GM21526 (cell line): Measurements from ENCODE around the gene WFIKKN1.

Source experiments
- ATAC-seq: cut with Tn5 transposase; IDR thresholded peaks from one replicate; pipeline ENCODE4 v1.9.1; 2021; ENCODE audit warnings: moderate library complexity; ENCODE audit not compliant: unreplicated experiment, low FRiP score

WFIKKN1 gene, protein sequence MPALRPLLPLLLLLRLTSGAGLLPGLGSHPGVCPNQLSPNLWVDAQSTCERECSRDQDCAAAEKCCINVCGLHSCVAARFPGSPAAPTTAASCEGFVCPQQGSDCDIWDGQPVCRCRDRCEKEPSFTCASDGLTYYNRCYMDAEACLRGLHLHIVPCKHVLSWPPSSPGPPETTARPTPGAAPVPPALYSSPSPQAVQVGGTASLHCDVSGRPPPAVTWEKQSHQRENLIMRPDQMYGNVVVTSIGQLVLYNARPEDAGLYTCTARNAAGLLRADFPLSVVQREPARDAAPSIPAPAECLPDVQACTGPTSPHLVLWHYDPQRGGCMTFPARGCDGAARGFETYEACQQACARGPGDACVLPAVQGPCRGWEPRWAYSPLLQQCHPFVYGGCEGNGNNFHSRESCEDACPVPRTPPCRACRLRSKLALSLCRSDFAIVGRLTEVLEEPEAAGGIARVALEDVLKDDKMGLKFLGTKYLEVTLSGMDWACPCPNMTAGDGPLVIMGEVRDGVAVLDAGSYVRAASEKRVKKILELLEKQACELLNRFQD

DNA sequence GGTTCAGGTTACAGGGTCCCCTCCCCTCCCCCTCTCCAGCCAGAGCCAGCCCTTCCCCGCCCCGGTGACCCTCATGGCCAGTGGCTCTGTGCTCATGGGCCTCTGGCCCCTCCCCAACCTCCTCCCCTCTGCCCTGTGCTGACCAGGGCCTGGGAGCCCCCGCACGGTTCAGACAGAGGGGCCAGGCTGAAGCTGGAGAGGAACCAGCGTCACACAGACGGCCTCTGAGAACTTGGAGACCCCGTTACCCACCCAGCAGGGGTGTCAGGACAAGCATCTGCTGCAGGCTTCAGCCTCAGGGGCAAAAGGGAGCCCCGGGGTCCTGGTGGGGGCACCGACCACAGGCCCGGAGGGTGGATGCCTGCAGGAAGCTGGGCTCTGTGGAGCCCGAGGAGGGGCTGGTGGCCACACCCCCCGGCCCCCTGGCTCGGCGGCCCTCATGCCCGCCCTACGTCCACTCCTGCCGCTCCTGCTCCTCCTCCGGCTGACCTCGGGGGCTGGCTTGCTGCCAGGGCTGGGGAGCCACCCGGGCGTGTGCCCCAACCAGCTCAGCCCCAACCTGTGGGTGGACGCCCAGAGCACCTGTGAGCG lies at the start of gene WFIKKN1:
Gene WFIKKN1, plus strand, starts transcription at position 171 of the 591 bp plus-strand sequence. Its CDS starts 269 bp downstream, at position 440.
- ATAC-seq: no peak

DNA sequence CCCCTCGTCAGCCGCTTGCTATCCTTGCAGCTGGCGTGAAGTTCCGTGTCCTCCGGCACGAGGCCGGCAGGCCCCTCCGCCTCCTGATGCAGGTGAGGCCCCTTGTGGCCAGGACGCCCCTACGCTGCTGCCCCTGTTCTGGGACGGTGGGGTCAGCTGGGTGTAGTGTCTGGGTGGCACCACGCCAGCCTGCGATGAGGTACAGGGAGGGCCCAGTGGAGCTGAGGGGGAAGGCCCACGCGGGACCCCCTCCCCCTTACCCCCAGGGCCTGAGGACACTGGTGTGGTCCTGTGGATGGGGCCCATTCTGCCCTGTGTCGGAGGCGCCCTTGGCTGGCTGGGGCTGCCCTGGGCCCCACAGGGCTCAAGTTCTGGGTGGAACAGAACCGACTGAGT lies 48.6 kb upstream of the WFIKKN1 start:
- no peak for ATAC-seq

DNA sequence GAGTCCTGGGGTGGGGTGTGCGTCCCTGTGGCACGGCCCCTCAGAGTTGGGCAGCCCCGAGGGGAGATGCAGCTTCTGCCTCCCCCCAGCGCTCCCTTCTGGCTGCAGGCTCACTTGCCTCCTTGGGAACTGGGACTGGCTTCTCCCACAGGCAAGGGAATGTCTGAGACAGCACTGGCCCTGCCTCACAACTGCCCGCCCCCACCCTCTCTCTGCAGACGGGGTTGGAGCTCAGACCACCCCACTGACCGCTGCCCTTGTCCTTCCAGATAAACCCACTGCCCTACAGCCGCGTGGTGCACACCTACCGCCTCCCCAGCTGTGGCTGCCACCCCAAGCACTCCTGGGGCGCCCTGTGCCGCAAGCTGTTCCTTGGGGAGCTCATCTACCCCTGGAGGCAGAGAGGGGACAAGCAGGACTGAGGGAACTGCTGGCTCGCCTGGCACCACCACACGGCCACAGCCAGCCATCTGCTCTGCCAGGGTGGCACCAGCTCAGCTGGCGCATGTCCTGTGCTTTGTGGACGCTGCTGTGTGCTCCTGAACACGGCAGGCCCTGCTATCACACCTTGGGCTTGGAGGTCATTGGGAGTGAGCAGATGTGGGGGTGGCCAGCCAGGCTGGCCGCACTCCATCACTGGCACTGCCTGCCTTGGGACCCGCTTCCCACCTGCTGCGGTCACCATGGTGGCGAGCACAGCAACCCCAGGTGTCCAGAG lies 48.0 kb upstream of the WFIKKN1 start:
- ATAC-seq: no peak

DNA sequence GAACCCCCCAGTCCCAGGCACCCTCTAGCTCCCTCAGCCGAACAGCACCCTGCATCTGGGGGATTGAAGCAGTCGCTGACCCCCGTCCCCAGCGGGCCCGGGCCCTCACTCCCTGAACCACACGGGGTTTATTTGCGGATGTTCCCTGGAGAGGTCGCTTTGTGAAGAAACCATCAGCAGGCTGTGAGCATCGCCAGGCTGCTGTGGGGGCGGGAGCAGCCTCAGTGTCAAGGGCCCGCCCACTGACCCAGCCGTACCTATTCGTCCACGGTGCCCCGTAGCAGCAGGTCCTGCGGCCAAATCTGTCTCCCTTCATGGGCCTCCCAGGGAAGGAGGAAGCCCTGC lies 47.3 kb upstream of the WFIKKN1 start:
- no peak for ATAC-seq

DNA sequence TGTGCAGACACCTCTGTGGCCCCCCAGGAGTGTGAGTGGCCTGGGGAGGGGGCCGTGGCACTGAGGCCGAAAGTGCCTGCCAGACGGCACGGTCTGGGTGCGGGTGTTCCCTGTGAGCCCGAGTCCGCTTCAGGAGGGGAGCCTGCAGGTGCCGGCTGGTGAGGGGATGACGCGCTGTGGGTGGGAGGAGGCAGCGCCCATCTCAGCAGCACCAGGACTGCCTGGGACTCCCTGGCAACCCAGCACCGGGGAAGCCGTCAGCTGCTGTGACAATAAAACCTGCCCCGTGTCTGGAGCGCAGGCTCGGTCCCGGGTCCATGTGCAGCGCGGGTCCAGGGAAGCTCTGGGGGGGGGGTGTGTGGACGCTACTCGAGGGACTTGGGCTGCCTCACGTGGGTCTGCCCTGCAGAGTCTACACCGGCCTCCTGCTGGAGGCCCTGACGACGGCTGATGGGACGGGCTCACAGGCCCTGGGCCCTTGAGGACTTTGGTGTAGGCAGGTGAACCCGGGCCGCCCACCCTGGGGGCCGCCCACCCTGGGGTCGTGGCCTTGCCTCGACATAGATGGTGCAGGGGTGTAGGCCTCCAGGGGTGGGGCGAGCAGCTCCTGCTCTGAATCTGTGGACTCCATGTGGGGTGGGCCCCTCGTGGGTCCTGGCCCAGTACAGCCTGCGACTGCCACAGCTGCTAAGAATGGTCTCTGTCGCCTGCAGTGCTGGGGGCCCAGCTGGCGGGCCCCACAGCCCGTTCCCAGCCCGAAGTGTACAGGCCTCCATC lies 46.8 kb upstream of the WFIKKN1 start:
- ATAC-seq: no peak

DNA sequence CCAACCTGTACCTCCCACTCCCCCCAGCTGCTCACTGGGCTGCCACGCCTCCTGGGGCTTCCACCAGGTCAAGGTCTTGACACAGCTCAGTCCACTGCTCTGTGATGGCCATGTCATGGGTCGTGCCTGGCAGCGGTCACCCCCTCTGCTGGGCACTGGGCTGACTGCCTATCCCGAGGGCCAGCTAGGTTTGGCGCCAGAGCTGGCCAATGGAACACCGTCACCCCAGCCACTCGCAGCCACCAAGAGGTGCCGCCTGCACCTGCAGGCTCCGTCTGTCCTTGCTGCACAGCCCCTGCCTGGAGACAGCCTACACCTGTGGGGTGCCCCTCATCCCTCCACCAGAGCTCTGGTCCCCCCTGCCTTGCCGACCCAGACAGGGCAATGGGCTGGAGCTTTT lies 45.4 kb upstream of the WFIKKN1 start:
- ATAC-seq: no peak

DNA sequence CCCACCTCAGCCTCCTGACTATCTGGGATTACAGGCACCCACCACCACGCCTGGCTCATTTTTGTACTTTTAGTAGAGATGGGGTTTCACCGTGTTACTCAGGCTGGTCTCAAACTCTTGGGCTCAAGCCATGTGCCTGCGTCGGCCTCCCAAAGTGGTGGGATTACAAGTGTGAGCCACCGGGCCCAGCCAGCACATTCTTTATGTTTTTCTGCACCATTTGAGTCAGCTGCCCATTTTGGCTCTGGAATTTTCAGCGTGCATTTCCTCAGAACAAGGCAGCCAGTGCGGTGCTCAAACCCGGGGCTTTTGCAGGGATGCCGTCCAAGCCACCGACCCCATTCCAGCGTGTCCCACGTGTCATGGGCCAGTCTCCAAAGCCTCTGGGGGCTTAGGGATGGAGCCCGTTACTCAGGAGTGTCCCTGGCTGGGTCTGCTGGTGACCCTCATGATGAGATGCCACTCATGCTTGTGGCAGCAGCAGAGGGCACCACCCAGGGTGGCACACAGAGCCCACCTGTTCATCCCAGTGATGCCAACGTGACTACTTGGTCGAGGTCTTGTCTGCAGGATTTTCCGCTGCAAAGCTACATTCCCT lies 44.6 kb upstream of the WFIKKN1 start:
- no peak for ATAC-seq

DNA sequence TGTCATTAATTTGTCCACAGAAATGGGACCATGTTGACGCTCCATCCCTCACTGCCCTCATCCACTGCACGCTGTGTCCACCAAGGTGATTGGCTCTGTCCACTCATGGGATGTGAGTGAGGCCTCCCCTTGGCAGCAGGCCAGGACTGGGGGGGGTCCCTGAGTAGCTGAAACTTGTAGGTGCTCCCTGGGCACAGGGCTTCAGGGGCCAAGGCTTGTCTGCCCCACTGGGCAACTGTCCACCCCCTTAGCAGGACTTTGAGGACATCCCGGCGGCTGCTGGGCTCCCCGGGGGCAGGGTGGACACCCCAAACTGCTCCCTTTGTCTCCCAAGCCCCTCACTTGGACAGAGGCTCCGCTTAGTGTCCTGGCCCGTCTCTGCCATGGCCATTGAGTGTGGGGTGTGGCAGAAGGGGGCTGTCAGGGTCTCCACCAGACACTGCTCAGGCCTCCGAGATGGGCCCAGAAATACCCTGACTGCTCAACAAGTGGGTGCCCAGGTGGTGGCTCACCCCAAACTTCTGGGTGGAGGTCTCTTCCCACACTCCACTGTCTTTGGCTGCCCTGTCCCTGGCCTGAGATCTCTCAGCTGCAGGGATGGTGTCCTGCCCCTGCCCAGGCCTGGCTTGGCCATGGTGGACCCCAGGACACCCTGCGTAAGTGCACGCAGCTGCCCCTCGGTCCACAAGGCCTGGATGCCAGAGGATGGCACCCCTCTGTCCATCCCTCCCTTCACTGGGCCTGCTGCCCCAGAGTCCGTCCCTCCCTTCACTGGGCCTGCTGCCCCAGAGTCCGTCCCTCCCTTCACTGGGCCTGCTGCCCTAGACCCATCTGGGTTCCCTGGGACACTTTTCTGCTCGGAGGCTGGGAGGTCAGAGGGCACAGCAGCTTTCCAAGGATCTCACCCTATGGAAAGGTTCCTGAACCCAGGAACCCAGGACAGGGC lies 43.9 kb upstream of the WFIKKN1 start:
- ATAC-seq: no peak

DNA sequence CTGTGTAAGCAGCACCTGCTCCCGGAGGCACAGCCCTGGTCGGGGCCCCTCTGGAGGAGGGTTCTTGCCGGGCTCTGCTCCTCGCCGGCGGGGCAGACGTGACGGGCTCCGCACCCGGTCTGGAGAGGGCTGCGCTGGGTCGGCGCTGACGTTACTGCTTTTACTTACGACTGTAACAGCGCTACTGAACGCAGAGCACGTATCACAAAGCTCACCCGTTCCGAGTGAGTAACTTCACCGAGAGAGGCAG lies 42.2 kb upstream of the WFIKKN1 start:
- peak; percentile 7 for ATAC-seq

DNA sequence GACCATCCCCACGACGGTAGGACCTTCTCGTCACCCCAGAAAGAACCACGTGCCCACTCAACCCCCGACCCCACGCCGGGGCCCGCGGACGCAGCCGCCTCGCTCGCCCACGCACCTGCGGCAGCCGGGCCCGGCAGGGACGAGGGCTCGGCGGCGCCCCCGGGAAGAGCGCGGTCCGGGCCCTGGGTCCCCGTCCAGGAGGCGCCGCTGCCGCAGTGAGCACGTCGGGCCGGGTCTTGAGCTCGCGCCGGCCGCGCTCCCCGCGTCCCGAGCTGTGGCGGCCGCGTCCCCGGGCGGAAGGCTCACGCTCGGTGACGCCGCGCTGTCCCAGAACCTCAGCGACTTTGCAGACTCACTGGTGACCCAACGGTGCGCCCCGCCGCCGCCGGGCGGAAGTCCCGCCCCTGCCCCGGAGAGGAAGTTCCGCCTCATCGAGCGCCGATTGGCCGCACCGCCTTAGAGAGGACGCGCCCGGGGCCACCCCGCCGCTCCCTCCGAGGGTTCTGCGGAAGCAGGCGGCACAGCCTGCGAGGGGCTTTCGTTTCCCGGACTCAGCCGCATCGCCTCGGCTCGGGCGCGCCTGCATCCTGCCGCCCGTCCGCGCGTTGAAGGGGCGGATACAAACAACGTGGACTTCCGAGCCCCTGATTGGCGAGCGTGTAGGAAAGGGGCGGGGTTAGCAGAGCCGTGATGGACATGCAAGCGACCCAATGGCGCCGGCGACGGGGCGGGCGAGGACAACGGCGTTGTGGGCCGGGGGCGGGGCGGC lies 41.7 kb upstream of the WFIKKN1 start:
- peak; percentile 59 for ATAC-seq

DNA sequence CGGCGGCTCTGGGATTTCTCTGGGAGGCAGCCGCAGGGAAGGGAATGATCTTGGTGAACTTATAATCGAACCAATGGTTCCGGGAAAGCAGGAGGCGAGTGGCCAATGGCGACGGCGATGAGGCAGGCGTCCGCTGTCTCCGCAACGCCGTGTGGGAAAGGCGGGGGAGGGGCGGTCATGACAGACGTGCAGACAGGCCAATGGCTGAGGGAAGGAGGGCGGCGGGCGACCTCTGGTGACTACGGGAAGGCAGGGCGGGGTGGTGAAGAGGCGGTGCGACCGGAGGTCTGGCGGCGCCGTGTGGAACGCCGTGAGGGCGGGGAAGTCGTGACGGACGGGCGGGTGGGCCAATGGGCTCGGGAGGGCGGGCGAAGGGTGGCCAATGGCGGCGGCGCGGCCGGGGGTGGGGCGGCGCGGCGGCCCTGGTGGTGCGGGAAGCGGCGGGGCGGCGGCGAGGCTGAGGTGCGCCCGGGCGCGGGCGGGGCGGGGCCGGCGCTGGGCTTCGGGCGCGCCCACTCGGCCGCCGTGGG lies 41.1 kb upstream of the WFIKKN1 start, which contains the start of gene RAB40C:
Gene RAB40C, plus strand, starts transcription at position 409 of the 530 bp plus-strand sequence. CDS start 226 bp downstream, outside the sequence.
- peak; percentile 71 for ATAC-seq

DNA sequence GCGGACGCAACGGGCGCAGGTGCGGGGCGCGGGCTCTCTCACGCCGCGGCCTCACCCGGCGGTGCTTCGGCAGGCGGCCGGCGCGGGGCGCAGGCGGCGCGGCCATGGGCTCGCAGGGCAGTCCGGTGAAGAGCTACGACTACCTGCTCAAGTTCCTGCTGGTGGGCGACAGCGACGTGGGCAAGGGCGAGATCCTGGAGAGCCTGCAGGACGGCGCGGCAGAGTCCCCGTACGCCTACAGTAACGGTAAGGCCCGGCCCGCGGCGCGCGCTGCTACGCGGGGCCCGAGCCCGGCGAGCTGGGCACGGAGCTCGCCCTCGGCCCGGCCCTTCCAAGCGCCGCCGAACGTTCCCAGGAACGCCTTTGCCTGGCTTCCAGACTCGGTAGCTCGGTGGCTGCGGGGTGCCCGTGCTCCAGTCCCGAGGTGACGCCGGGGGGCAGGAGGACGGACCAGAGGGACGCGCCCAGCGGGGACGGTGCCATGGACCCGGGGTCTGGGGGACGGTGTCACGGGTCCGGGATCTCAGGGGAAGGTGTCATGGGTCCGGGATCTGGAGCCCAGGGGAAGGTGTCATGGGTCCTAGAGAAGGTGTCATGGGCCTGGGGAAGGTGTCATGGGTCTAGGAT lies 40.5 kb upstream of the WFIKKN1 start:
- ATAC-seq: no peak

DNA sequence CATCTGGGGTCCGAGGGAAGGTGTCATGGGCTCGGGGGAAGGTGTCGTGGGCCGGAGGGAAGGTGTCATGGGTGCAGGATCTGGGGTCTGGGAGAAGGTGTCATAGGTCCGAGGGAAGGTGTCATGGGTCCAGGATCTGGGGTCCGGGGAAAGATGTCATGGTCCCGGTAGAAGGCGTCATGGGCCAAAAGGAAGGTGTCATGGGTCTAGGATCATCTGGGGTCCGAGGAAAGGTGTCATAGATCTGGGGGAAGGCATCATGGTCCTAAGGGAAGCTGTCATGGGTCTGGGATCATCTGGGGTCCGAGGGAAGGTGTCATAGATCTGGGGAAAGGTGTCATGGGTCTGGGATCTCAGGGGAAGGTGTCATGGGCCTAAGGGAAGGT lies 40.0 kb upstream of the WFIKKN1 start:
- ATAC-seq: no peak

DNA sequence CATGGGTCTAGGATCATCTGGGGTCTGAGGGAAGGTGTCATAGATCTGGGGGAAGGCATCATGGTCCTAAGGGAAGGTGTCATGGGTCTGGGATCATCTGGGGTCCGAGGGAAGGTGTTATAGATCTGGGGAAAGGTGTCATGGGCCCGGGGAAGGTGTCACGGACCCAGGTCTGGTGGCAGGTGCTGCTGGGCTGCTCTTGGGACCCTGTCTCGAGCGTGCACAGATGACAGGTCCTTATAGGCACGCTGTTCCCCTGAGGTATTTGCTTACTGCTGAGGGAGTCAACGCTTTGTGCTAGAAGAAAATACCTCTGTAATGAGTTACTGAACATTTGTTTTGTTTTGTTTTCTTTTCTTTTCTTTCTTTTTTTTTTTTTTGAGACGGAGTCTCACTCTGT lies 39.6 kb upstream of the WFIKKN1 start:
- no peak for ATAC-seq

DNA sequence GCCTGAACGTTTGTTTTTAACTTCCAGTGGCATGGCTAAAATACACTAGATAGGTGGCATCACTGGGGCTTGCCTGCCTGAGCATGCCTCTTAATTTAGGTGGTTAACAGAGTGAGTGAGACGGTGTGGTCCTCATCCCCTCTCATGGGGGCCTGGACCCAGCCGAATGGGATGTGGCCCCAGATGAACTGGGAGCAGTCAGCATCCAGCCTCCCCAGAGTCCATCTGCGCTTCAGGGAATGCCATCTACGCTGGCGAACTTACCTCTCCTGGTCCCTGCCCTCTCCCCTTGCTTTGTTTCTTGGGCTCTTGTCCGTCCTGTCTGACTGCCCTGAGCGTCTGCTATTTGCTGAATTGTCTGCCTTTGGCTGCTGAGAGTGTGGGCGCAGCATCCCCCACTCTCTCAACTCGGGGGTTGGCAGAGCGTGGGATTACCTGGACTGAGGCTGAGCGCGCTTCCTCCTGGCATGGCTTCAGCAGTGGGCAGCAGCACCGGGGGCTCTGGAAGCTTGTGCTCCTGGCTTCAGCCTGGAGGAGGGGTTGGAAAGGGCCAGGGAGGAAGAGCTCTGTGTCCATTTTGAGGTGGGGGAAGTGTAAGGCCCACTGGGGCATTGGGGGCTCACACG lies 38.8 kb upstream of the WFIKKN1 start:
- no peak for ATAC-seq

DNA sequence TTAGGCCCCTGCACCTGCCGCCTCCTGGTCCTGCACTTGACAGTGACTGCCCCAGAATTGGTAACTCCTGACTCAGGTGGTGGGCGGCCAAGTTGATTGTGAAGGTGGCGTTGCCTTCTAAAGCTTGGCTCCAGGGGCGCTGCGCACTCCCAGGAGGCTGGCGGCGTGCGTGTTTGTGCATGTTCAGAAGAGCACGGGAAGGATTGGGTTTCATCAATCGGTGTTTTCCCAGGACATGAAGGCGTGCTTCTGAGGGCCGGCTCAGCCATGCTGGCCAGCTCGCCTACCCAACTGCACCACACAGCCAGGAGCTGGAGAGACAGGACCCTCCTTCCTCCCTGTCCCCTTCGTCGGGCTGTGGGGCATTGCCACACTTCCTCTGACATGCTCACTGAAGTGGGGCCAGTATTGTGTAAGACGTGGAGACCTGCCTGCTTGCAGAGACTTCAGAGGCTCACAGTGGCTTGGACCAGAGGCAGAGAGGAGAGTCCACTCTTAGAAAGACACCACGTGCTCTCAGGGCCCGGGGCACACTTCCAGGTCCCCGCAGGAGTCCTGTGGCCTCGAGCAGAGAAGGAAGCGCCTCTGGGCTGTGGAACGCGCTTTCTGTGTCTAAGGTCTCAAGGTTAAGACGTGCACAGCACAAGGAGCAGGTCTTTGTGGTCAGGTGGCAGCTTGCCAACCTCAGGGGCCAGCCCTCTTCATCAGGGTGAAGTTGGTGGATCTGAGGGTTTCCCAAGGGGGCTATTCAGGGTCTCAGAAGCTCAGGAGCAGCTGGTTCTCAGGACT lies 38.1 kb upstream of the WFIKKN1 start:
- no peak for ATAC-seq

DNA sequence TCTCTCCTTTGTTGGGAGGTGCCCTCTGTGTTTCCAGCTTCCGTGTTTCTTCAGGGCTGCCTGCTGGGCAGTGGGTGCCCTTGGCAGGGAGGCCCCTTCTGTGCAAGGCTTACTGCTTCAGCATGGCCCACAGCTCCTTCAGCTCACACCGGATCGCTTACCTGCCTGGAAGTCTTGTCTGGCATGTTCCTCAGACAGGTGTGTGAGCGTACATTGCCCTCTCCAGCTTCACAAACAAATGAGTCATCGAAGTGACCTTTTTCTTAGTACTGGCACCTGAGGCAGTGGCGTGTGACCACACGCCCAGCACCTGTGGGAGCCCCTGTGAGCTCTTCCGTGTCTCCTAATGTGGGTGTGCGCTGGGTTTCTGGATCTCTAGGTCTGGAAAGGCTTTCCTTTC lies 37.4 kb upstream of the WFIKKN1 start:
- no peak for ATAC-seq
